ENCODE data around the gene ADSL.

The ADSL gene

DNA sequence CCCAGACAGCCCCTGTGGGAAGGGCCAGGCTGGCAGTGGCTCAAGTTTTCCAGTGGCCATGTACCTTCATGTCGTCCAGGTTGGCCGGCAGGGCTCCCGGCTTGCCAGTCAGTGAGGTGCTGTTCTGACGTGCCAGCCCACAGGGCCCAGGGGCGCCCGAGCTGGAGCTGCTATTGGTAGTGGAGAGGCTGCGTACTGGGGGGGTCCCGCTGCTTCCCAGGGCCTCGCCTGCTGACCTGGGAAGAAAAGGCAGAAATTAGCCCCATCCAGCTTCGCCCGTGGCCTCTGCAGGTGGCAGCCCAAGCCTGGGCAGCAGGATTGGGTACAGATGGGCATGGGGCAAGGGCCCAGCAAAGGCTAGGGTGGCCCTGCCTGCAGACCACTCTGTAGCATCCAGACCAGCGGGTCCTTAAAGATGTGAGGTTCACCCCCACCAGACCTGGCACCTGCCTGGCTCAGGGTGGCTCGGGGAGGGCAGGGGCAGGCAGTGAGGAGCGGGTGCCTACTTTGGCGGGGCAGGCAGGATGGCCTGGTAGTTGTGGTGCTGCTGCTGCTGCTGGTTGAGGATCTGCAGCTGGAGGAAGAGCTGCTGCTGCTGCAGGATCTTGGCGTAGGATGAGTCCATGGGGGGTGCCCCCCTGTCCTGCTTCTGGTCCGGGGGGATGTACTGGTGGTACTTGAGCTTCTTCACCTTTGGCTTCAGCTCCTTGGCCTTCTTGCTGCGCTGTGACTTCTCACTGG lies 74.2 kb downstream of the ADSL start:
- DNase-seq: no peak

DNA sequence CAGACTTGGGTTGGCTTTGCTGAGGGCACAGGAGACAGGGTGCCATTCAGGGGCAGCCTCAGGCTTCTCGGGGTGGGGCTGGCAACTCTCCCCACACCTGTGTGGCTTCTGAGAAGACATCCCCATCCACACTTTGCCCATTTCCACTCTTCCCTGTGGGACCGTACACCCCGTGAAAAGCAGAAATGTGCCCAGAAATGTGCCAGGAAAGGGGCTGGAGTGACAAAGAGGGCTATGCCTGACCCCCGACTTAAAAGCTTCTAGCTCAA lies 74.7 kb downstream of the ADSL start:
- DNase-seq: no peak

- DNase-seq: no peak
Observed at GRCh38 chr22:40421941-40422340, 75.6 kb downstream of the ADSL start.

GRCh38 chr22:40422558-40423309 lies 76.4 kb downstream of the ADSL start:
- no peak for DNase-seq

- no peak for DNase-seq
Observed at GRCh38 chr22:40423310-40423688, 77.0 kb downstream of the ADSL start.

DNA sequence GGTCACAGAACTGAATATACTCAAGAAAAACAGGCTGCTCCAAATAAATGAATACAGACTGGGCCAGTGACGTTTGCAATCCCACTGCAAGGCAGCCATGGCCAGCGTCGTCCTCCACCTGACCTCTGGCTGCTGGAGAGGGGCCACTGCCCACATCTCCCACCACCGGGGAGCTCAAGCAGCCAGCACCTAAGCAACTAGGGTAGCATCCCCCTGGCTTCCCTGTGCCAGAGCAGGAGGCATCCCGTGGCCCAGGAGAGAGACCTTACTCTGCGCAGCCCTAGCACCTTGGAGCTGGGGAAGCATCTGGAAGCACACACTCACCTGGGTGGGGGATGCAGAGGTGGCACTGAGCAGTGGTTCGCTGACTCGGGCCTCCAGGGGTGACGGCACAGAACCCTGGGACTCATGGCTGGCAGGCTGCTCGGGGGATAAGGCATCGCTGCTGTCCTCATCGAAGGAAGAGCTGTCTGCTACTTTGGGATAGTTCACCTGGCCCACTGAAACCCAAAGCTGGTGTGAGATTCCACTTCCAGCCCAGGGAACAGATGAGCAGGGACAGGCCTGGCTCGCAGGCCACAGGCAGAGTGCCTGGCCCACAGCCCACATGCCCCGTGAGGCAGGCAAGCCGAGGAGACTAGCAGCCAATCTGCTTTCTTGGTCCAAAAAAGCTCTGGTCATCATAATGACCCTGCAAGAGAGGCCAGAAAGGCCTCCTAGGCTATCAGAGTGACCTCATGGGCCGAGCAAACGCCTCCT lies 77.8 kb downstream of the ADSL start:
- no peak for DNase-seq

GRCh38 chr22:40425082-40425481 lies 78.8 kb downstream of the ADSL start:
- DNase-seq: no peak

- DNase-seq: peak; percentile 95
Observed at GRCh38 chr22:40426594-40427333, 80.5 kb downstream of the ADSL start.

DNA sequence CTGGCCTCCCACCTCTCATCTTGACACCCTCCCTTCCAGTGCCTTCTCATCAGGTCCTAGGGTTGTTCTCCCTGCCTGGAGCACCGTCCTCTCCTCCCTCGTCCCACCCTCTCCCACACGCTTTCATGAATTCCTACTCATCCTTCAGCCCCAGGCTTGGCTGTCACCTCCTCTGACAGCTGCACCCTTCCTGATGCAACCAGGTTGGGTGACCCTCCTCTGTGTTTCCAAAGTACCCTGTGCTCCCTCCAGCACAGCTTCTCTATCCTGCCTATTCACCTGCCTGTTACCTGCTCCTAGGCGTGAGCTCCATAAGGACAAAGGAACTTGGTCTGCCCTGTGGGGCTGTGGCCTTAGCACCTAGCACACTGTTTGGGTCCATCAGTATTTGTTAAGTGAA lies 82.5 kb downstream of the ADSL start:
- no peak for DNase-seq

DNA sequence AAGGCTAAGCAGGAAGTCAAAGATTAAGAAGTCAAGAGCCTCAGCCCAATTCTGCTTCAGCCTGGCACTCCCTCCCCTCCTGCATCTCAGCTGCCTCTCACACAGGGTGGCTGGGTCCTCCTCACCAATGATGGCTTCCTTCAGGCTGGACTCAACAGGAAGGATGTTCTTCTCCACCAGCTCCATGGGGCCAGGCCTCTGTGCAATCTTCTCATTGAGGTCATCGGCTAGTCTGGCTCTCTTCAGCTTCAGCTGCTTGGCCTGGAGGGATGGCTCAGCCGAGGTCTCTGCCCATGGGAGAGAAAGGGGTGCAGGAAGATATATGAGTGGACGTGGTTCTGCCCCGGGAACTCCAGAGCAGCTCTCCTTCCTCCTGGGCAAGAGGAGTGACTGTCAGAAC lies 83.2 kb downstream of the ADSL start:
- DNase-seq: no peak

DNA sequence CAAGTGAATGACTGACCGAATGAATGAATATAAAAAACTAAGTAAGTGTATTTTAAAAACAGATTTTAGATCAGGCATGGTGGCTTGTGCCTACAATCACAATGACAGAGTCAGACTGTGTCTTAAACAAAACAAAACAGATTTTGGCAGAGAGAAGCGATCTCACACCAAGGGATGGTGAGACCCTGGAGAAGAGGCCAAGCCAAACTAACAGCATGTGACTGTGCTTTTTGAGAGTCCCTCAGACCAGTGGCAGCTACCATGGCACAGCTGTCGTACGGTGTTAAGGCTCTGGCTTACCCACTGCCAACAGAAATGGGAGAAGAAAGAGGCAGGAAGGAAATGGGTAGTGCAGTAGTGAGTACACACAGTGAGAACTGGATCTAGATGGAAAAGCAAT lies 84.7 kb downstream of the ADSL start:
- DNase-seq: no peak

DNA sequence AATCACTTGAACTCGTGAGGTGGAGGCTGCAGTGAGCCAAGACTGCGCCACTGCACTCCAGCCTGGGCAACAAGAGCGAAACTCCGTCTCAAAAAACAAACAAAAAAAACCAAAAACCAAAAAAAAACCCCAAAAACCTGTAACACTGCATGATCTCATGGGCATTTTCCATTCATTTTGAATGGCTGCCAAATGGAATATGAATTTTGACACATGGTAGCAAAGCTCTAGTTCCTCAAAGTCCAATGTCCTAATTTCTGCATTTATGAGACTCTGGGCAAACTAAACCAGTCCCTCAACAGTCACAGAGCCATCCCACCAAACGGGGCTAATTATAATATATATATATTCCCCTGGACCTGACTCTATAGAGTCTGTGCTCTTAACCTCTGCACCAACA lies 85.9 kb downstream of the ADSL start:
- DNase-seq: no peak

DNA sequence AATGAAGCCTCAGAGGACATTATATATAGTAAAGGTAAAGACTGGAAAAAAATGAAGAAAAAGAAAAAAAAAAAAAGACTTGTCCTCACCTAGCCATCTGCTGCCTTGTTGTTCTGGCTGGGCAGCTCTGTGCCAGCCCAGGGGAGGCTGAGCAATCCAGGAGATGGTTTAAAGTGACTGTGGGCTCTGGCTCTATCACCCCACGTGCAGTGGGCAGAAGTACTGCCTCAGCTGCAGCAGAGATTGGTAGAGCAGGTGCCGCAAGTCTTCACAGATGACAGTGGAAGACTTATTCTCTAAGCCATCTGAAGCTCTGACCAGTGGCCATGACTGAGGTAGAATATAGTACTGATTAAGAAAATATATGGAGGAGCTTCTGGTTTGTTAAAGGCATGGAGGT lies 86.3 kb downstream of the ADSL start:
- DNase-seq: no peak

GRCh38 chr22:40433416-40434090 lies 87.3 kb downstream of the ADSL start:
- DNase-seq: no peak

GRCh38 chr22:40434106-40434505 lies 87.8 kb downstream of the ADSL start:
- DNase-seq: no peak

DNA sequence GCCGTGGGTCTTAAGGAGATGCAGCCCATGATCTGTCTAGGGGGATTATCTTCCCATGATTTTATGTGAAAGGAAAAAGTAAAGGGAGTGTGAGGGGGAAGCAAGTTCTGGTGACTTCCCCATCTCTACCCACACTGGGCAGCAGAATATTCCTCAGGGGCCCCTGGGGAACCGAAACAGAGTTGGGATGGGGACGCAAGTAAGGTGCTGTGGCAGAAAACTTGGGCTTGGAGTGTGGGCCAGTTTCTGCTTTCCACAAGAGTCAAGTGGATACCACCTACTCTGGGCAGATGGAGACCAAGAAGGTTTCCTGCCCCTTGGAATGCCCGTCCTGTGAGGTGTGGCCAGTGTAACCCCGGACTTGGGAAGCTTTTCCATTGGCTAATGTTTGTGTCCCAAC lies 88.4 kb downstream of the ADSL start:
- DNase-seq: no peak

DNA sequence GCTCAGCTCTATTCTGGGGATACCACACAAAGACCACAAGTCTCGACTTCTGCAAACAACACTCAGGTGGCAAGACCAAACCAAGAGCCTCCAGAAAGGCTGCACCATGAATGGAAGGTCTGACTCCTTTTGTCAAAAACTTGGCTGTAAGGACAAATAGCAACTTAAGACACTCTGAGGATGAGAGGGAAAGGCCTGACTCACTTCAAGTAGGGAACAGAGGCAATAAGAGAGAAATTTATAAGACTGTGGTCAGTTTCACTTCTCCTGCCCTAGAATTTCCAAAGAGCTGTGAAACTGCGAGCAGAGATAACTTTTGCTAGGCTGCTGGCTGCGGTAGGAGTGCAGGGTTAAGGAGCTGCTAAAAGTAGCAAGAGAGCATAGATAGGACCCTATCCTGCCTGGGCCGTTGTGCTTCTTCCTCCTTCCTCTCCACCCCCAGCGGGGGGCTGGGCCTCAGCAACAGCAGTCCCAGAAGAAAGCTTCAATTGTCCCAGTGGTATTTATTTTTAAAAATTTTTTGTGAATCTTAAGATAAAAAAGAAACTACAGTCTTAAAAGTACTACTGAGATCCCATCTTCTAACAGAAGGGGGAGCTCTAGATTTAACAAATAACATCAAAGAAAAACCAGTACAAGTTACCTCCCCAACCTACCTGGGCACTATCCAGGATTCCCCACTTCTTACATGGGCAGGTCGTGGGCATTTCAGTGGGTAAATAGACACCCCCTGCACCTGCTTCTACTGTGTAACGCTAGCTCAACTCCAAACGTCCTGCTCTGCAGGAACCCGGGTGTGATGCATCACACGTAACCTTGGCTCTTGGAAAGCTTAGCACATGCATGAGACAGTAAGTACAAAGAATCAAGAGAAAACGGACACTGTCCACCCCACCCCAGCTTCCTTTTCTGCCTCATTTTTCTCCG lies 90.5 kb downstream of the ADSL start:
- peak; percentile 15 for DNase-seq

Measured in DMS153 (cell line).